Spleen (tissue), 7 donors: Measurements from ENCODE around the gene USP30.

Source experiments
- POLR2A ChIP-seq, 3 donors: fragments of 450-650 bp; IDR thresholded peaks; one replicate each; pipeline ENCODE4 v1.5.1; 2017; ENCODE audit warnings: antibody characterized with exemption in 3 of 3, mild to moderate bottlenecking in 1 of 3
- POLR2AphosphoS5 ChIP-seq, 3 donors: sonication (generic); formaldehyde crosslinking; IDR thresholded peaks; one replicate each; pipeline ENCODE4 v1.5.1; 2017; ENCODE audit warnings: antibody characterized with exemption in 3 of 3
- TF ChIP-seq, protein P1 (sequence below), 11 experiments: fragments of 200-600 bp in 7 of 11; fragments of 450-650 bp in 4 of 11; sonication (generic) in 4 of 11; IDR thresholded peaks in 8 of 11; conservative IDR thresholded peaks in 3 of 11; 1 replicate in 7 of 11; 2 replicates in 4 of 11; pipeline versions ENCODE4 v1.4.0 to v1.8.0; 2016 to 2021; ENCODE audit warnings: antibody characterized with exemption in 11 of 11, inconsistent platforms in 4 of 11, mild to moderate bottlenecking in 1 of 11
- donor health status: DM: no; HTN: no; CAD: no; lungs with moderate emphysema.
- donor health status: DM: no; HTN: no; CAD: no.
- donor health status: DM: no; HTN: no; CAD: no.

DNA sequence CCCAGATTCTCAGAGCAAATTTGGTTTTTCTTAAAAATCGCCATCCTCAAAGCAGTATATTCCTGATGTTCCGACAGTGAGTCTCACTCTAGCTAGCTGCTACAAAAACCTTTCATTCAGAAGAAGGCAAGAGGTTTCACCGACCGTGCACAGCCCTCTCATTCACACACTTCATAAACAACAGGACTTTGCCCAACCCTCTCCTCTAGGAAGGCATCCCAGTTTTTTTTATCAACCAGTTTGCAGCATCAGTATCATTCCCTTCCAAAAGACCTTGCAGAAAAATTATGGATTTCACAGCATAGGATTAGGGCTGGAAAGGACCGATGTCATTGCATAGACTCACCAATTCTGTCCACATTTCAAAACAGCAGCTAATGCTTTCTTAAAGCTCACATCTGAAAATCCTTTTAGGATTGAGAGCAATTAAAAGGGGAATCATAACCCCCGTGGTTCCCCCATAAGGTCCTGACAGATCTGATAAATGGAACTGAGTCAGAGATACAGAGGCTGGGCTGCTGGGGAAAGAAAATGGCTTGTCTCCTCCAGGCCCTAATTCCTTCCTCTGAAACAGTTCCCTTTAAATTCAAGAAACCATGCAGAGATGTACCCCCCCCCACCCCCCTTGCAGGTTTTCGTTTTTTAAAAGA is 32.1 kb upstream of the USP30 start:
- TF ChIP-seq, protein P1, sequence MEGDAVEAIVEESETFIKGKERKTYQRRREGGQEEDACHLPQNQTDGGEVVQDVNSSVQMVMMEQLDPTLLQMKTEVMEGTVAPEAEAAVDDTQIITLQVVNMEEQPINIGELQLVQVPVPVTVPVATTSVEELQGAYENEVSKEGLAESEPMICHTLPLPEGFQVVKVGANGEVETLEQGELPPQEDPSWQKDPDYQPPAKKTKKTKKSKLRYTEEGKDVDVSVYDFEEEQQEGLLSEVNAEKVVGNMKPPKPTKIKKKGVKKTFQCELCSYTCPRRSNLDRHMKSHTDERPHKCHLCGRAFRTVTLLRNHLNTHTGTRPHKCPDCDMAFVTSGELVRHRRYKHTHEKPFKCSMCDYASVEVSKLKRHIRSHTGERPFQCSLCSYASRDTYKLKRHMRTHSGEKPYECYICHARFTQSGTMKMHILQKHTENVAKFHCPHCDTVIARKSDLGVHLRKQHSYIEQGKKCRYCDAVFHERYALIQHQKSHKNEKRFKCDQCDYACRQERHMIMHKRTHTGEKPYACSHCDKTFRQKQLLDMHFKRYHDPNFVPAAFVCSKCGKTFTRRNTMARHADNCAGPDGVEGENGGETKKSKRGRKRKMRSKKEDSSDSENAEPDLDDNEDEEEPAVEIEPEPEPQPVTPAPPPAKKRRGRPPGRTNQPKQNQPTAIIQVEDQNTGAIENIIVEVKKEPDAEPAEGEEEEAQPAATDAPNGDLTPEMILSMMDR (IDR thresholded peaks at IDR 0.05 in 8 of 11, conservative IDR thresholded peaks at IDR 0.05 in 3 of 11) = no peak
- no peak for TF ChIP-seq POLR2A (IDR thresholded peaks at IDR 0.05)
- no peak for TF ChIP-seq POLR2AphosphoS5 (IDR thresholded peaks at IDR 0.05)
